GM10266 (cell line): Measurements from ENCODE around the gene GSN.
"Not testable (repeated sequence)": the region's sequence is repeated elsewhere in the genome, so short reads cannot be mapped to it uniquely, and the experiment has no call there.

Experiments used
- DNase-seq: peaks from one replicate; pipeline ENCODE4 v3.0.0; 2012; ENCODE audit errors: extremely low spot score
- CTCF ChIP-seq: IDR thresholded peaks from 2 replicates; pipeline ENCODE4 v1.5.1; 2012; ENCODE audit warnings: mild to moderate bottlenecking, low read depth; ENCODE audit not compliant: control insufficient read depth, insufficient read depth; ENCODE audit errors: missing control alignments

GSN gene

GRCh38 chr9:121289772-121290370 is 21.9 kb downstream of the GSN start:
- no peak for TF ChIP-seq CTCF
- no peak for DNase-seq

- not testable (repeated sequence) for DNase-seq
Observed at GRCh38 chr9:121291536-121291935, 23.6 kb downstream of the GSN start.

GRCh38 chr9:121292051-121292450 is 24.1 kb downstream of the GSN start:
- no peak for DNase-seq
- no peak for TF ChIP-seq CTCF

GRCh38 chr9:121292801-121293241 is 24.9 kb downstream of the GSN start:
- DNase-seq = no peak
- TF ChIP-seq CTCF = no peak

GRCh38 chr9:121294151-121294743 is 26.3 kb downstream of the GSN start:
- TF ChIP-seq CTCF = no peak
- DNase-seq = no peak

GRCh38 chr9:121294866-121295661 is 27.1 kb downstream of the GSN start:
- no peak for TF ChIP-seq CTCF
- DNase-seq = no peak

- no peak for DNase-seq
- no peak for TF ChIP-seq CTCF
Observed at GRCh38 chr9:121295662-121296191, 27.8 kb downstream of the GSN start.
